ENCODE data around the gene HOXD1.

The HOXD1 gene

DNA sequence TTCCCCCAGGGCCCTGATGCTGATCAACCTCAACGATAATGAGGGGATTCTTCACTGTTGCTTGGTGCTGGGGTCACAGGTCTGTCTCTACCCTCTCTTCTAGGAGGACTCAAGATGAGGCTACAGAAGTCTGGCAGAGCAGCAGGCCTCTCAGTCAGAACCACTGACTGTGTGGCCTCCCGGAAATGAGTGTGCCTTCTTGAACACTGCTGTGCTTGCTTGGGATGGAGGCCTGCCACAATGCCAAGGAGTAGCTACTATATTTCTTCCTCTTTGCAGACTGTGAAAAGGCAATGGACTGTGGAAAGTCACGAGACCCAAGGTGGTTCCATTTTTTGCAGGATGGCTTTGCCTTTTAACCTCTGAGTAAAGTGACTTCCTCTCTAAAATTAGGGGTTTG lies 5.8 kb upstream of the HOXD1 start:
- no peak for DNase-seq (ENCODE audit: low read depth in 2 of 3, low spot score in 1 of 3)

DNA sequence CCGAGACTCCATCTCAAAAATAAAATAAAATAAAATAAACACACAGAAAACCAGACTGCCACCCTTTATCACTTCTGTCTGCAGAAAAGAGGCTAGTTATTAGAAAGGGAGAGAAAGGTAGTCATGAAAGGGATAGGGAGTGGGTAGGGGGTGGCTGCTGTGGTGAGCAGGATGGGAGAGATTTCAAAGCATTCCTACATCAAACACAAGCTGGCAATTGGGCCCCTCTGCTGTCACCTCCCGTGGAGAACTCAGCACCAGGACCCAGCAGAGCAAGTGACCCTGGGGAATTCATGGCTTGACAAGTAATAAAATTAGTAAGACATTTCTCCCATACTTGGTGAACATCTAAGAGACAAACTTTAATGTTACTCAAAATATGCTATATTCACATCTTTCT lies 3.7 kb upstream of the HOXD1 start:
- no peak for DNase-seq (ENCODE audit: low read depth in 2 of 3, low spot score in 1 of 3)

DNA sequence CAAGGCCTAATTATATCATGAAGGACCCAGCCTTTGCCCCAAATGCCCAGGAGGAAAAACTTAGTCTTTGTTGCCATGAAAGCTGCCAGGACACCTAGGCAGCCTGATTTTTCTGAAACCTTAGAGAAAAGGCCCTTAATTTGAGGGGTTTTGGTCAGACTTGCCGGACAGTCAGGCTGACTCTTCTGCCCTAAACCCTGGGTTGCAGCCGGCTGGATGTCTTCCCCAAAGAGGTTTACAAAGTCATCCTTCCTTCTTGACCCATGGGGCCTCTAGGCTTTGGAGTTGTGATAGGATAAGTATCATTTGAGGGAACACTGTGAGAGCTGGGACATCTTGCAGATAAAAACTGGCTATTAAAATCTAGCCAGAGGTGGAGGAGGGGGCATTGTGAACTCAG lies 2.4 kb upstream of the HOXD1 start:
- DNase-seq (ENCODE audit: low read depth in 2 of 3, low spot score in 1 of 3) = no peak

DNA sequence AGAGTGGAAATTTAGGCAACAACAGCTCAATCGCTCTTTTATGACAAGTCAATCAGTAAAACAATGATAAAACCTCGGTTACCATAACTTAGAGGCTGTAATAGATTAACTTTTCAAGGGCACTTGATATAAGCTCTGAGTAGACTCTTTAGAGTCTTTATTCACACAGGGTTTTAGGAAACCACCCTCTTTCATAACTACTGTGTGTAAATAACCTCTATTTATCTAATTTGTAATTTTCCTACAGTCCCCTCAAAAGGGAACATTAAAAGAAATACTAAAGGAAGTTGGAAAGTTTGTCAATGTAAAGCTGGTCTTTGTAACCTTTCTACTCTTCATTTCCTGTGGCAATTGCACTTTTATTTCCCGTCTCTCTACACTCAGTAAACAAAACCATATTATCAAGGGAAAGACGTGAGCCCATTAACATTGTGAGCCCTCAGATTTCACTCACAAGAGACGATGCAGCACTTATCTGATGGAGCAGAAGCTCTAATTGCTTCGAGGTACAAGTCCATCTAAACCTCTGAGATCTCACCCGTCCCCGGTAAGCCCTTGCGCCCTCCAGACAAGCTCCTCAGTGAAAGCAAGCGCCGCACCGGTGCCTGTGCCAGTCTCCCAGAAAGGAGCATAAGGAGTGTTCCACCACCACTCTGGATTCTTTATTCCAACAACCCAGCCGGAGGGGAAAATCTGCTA lies 1.1 kb upstream of the HOXD1 start:
- DNase-seq (ENCODE audit: low read depth in 2 of 3, low spot score in 1 of 3) = no peak

DNA sequence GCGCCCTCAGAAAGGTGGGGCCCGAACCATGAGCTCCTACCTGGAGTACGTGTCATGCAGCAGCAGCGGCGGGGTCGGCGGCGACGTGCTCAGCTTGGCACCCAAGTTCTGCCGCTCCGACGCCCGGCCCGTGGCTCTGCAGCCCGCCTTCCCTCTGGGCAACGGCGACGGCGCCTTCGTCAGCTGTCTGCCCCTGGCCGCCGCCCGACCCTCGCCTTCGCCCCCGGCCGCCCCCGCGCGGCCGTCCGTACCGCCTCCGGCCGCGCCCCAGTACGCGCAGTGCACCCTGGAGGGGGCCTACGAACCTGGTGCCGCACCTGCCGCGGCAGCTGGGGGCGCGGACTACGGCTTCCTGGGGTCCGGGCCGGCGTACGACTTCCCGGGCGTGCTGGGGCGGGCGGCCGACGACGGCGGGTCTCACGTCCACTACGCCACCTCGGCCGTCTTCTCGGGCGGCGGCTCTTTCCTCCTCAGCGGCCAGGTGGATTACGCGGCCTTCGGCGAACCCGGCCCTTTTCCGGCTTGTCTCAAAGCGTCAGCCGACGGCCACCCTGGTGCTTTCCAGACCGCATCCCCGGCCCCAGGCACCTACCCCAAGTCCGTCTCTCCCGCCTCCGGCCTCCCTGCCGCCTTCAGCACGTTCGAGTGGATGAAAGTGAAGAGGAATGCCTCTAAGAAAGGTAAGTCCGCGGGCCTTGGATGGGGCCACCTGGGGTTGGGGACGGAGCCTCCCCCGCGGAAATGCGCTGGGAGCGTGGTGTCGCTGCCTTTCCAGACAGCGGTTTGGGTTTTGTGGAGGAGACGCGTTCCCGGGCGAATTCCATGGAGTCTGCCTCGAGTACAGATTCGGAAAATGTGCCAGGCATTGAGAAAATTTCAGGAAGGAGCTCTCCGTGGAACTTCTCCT lies 559 bp downstream of the HOXD1 start:
- DNase-seq (ENCODE audit: low read depth in 2 of 3, low spot score in 1 of 3) = no peak

DNA sequence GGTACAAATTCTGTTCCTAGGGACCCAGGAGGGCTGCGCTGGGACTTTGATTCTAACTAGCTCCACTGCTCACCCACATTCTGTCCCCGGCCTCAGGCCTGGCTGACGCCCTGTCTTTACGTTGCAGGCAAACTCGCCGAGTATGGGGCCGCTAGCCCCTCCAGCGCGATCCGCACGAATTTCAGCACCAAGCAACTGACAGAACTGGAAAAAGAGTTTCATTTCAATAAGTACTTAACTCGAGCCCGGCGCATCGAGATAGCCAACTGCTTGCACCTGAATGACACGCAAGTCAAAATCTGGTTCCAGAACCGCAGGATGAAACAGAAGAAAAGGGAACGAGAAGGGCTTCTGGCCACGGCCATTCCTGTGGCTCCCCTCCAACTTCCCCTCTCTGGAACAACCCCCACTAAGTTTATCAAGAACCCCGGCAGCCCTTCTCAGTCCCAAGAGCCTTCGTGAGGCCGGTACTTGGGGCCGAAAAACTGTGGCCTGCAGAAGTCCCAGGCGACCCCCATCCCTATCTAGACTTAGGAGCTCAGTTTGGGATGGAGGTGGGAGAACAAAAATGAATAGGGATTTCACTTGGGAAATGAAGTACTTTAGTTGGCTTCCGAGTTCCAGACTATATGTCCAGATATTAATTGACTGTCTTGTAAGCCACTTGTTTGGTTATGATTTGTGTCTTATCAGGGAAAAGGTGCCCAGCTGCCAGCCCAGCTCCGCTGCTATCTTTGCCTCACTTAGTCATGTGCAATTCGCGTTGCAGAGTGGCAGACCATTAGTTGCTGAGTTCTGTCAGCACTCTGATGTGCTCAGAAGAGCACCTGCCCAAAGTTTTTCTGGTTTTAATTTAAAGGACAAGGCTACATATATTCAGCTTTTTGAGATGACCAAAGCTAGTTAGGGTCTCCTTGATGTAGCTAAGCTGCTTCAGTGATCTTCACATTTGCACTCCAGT lies 1.5 kb downstream of the HOXD1 start:
- DNase-seq (ENCODE audit: low read depth in 2 of 3, low spot score in 1 of 3) = no peak

DNA sequence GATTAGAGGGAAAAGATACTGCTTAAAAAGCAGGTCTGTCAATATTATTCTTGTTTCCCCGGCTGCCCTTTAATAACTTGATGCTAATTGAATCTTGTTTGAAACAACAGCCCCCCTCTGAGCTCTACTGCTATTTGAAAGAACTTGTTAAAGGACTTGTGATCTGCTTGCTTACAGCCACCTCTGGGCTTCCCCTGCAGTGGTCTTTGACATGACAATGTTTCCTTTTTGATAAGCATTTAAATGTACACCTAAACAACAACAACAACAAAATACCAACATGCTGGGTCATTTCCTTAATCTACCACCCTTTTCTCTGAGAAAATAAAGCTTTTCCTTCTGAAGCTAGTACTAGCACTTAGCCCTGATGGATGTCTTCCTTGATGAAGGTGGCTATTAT lies 3.9 kb downstream of the HOXD1 start:
- no peak for DNase-seq (ENCODE audit: low read depth in 2 of 3, low spot score in 1 of 3)

DNA sequence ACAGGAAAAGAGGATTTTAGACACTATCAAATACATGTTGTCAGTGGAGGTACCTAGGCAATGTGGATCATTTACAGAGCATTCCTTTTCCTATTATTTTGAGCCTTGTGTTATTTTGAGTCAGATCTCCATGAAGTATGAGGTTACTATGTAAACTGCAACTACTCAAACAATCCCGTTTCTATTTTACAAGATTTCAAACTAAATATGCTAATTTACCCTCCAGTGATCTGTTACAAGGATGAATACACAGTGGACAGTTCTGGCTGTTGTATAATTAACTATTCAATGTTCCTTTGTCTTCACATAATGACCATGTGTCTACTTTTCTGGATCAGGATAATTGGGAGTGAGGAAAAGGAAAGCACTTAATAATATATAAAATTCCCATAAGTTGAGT lies 4.6 kb downstream of the HOXD1 start:
- no peak for DNase-seq (ENCODE audit: low read depth in 2 of 3, low spot score in 1 of 3)

DNA sequence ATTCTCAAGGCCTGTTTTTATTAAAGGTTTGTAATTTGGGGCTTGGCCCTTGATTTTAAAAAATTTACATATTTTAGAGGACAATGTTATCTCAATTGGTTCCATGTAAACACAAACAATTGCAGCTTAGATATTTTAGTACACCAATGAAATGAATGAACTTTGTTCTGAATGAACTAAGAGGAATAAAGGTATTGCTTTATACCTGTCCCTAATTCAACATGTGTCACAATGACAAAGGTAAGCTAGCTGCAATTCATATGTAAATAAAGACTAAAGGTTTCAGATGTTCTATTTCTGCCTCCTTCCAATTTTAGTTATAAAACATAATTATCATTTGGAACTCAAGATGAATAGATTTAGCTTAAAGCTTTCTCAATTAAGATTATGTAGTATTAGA lies 11.4 kb downstream of the HOXD1 start:
- DNase-seq (ENCODE audit: low read depth in 2 of 3, low spot score in 1 of 3) = no peak

DNA sequence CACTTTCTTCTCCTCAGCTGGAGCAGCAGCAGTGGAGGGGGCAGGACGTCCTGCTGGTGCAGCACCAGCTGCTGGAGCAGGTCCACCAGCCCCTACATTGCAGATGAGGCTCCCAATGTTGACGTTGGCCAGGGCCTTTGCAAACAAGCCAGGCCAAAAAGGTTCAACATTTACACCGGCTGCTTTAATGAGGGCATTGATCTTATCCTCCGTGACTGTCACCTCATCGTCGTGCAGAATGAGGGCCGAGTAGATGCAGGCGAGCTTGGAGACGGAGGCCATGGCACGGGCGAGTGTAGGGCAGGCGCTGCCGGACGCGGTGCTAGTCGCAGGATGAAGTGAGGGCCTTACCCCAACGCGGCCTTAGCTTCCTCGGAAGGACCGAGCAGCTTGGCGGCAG lies 12.5 kb downstream of the HOXD1 start:
- no peak for DNase-seq (ENCODE audit: low read depth in 2 of 3, low spot score in 1 of 3)

DNA sequence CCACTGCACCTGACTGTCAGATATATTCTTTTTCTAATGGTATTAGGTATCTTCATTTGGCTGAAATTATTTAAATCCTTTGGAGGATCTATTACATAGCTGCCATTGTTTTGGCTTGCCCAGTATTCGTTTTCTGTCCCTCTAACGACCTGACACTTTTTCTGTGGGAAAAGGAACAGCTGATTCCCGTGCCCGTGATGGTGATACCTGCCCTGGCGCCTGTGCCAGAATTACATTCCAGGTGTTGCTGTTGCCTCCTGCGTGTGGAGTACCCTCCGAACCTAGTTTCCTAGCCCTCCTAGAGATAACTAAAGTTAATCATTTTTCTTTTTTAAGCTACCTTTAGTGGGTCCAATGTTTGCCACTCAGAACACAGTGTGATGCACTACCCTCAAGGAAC lies 14.0 kb downstream of the HOXD1 start:
- DNase-seq (ENCODE audit: low read depth in 2 of 3, low spot score in 1 of 3) = no peak

DNA sequence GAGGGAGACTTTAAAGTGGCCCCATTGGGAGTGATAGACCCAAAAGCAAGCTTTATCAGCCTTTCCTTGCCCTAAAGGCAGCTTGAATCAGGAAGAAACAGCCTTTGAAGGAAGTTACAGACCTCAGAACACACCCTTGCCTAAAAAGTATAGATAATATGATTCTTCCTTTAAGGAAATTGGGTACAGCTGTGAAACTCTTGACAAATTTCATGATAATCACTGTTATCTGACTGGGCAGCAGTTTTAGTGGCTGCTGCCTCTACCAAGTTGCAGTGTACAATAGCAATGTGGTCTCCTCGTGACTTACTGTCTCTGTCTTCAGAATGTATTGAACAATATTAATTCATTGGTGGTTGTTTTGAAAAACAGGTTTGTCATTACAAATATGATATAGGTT lies 16.7 kb downstream of the HOXD1 start:
- DNase-seq (ENCODE audit: low read depth in 2 of 3, low spot score in 1 of 3) = no peak

DNA sequence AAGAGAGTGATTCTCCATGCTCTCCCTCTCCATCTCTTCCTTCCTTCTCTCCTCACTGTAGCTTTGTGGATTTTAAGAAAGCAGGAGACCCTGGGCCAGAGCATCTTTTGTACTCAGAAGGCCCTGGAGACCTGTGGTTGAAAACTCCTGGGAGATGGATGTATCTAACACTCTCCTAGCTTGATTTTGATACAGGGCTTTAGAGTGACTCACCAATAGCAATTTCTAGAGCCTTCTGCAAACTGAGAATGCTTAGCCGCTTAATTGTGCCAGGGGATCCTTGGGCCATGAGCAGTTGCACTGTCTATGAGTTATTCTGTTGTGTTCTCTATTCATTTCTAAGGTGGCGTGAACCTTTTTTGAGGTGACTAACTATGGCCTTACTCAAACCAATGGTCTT lies 17.7 kb downstream of the HOXD1 start:
- no peak for DNase-seq (ENCODE audit: low read depth in 2 of 3, low spot score in 1 of 3)

DNA sequence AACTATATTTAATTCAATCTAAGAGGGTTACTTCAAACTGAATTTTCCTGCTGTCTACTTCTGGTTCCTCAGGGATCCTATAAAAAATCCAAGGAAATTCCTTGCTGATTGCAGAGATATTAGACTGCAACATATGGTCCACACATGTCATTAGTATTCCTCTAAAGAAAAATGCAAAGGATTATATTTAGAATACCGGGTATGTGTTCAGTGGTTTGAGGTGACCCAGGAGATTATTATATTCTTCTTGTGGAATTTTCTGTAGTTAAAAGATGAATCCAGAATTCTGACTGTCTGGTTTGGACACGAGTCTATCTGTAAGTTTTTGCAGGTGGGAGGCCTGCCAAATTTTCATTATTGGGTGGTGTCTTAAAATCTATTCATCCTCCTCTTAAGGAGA lies 18.2 kb downstream of the HOXD1 start:
- no peak for DNase-seq (ENCODE audit: low read depth in 2 of 3, low spot score in 1 of 3)

DNA sequence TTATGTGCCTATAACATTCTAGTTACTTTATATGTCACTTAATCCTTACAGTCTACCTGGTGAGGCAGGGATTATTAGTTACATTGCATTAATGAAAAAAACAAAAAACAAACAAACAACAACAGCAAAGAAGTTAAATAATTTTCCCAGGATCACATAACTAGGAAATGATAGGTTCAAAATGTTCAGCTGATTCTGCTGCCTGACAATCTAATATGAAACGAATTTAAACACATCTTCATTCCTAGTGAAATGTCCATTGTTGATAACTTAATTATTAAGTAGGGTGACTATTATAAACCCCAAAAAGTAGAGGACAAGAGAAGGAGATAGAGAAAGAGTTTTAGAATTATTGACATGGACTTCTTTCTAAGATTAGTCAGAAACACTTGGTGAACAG lies 22.6 kb downstream of the HOXD1 start:
- no peak for DNase-seq (ENCODE audit: low read depth in 2 of 3, low spot score in 1 of 3)

DNA sequence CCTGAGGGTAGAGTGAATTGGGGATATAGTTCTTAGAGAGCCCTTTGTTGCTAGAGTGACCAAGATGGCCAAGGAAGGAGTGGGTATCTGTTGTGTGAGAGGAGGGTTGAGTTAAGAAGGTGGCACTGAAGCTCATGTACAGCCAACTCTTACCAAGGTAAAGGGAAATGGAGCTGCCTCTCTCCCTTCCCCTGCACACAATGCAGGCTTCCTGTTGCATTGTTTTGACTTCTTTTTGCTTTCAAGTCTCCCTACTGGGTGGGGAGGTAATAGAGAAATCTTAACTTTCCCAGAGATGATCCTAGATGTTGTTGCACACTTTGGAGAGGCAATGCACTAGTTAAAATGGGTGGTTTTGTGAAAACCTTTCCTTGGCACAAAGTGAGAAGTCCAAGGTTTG lies 23.8 kb downstream of the HOXD1 start:
- DNase-seq (ENCODE audit: low read depth in 2 of 3, low spot score in 1 of 3) = no peak

DNA sequence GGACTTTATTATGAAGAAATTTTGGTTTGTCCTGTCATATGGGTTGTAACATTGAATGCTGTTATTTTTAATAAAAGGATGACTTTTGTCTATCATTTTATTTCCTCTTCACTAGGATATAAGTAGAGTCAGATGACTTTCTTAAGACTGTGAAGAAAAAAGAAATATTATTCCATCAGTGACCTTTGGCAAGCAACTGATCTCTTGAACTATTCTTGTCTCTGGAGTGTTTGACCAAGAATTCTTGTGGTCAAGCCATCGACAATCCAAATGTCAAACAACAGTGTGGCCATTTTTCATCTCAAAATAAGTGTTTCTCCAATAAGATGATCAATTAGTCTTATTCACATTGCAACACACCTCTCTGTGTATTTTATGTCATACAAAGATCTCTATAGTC lies 24.9 kb downstream of the HOXD1 start:
- no peak for DNase-seq (ENCODE audit: low read depth in 2 of 3, low spot score in 1 of 3)

DNA sequence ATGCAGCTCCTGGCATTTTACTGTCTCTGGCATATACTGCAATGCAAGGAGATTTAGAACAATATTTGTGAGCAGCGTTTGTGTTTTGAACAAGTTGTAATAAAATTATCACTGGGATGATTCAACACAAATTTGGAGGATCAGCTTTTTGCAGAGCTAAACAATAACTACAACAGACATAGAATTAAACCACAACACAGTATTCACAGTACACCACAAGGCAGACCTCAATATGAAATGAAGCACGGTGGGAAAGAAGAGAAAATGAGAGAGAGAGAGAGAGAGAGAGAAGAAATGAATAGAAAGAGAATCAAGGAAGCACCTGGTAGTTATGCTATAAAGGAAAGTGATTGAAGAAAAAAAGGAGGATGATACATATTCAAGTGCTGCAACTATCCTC lies 39.4 kb downstream of the HOXD1 start:
- no peak for DNase-seq (ENCODE audit: low read depth in 2 of 3, low spot score in 1 of 3)

DNA sequence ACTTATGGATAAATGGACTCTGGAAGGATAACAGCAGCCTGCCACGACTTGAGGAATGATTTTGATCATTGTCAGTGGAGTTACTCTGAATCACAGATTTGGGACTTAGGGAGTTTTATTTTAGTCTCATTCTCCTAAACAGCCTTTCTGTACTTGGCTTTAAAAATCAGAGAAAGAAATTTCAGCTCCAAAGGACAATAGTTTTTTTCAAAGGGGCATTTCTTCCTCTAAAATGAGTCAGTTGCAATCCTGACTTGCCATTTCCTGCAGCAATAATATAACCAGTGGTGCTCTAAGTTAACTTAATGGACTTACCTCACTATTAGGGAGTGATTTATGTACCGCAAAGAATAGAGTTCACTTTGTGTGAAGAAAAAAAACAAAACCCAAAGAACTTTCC lies 45.7 kb downstream of the HOXD1 start:
- DNase-seq (ENCODE audit: low read depth in 2 of 3, low spot score in 1 of 3) = no peak

DNA sequence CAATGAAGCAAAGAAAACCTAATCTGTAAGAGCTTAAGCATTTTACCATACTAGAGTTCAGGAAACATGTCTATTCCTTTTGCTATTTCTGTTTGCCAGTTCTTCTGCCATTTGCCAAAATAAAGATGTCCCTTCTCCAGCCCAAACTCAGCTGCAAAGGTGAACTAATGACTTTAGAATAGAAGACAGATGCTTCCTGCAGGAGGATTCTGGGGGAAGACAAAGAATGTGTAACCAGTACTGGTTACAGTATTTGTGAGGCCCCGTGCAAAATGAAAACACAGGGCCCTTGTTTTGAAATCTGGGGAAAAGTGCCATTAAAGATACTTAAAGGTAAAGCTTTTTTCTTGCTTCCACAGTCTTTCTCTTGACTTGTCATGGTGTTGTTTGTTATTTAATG lies 46.5 kb downstream of the HOXD1 start:
- DNase-seq (ENCODE audit: low read depth in 2 of 3, low spot score in 1 of 3) = no peak

DNA sequence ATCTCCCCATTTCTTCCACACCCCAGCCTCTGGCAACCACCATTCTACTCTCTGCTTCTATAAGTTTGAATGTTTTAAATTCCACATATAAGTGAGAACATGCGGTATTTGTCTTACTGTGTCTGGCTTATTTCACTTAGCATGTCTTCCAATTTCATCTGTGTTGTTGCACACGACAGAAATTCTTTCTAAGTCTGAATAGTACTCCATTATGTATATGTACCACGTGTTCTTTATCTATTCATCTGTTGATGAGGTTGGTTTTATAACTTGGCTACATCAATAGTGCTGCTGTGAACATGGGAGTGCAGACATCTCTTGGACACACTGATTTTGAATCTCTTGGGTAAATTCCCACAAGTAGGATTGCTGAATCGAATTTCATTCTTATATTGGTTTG lies 49.0 kb downstream of the HOXD1 start:
- DNase-seq (ENCODE audit: low read depth in 2 of 3, low spot score in 1 of 3) = no peak

DNA sequence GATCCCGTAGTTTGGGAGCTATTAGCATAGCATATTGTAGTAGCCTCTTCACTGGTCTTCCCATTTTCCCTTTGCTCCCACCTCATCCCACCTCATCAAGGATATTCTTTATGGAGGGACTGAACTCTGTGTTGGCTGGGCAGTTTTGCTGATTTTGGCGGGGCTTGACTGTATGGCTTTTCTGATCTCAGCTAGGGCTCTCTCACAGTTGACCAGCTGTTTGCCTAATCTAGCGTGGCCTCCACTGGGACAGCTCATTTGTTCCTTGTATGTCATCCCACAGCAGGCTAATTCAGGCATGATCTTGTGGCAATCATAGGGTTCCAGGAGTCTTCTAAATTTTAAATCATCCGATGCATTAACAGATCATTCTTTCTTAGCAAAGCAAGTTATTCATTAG lies 50.6 kb downstream of the HOXD1 start:
- DNase-seq (ENCODE audit: low read depth in 2 of 3, low spot score in 1 of 3) = no peak
